Esophagus muscularis mucosa (tissue), 3 donors: ENCODE measurements around the gene PCDHB16.

ENCODE experiments used
- EP300 ChIP-seq: sonication (generic); formaldehyde crosslinking; IDR thresholded peaks from one replicate; pipeline ENCODE4 v1.6.1; 2017; ENCODE audit warnings: antibody characterized with exemption
- TF ChIP-seq, protein P1 (sequence below), 3 experiments: fragments of 200-600 bp in 2 of 3; fragments of 450-650 bp in 1 of 3; sonication (generic) in 2 of 3; IDR thresholded peaks; one replicate each; pipeline ENCODE4 v1.5.1; 2017 to 2019; ENCODE audit warnings: antibody characterized with exemption in 3 of 3, mild to moderate bottlenecking in 2 of 3, moderate library complexity in 1 of 3

DNA sequence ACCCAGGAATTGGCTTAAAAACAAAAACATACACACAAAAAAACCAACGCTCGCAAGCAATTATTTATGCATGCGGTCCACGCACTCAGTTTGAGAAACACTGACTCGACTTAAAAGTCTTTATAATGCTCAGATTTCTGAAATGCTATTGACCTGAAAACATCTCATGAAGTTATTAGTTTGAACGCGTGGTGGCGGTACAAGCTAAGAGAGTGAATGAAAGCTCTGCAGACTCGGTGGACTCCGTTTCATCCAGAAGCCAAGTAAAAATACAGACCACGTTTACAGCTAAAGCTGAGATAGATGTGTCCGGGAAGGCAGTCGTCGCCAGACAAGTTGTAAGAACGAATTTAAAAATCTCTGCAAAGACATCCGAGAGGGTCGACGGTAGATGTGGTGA lies 32.4 kb upstream of the PCDHB16 start, which contains the start of gene PCDHB6:
- TF ChIP-seq EP300 = no peak
- TF ChIP-seq, protein P1, sequence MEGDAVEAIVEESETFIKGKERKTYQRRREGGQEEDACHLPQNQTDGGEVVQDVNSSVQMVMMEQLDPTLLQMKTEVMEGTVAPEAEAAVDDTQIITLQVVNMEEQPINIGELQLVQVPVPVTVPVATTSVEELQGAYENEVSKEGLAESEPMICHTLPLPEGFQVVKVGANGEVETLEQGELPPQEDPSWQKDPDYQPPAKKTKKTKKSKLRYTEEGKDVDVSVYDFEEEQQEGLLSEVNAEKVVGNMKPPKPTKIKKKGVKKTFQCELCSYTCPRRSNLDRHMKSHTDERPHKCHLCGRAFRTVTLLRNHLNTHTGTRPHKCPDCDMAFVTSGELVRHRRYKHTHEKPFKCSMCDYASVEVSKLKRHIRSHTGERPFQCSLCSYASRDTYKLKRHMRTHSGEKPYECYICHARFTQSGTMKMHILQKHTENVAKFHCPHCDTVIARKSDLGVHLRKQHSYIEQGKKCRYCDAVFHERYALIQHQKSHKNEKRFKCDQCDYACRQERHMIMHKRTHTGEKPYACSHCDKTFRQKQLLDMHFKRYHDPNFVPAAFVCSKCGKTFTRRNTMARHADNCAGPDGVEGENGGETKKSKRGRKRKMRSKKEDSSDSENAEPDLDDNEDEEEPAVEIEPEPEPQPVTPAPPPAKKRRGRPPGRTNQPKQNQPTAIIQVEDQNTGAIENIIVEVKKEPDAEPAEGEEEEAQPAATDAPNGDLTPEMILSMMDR (IDR thresholded peaks at IDR 0.05) = peak in 1 of 3 experiments; percentile 18
